Karpas-422 (cell line): ENCODE measurements around the gene LRRC8D. TPM values are rescaled to one million over a fixed set of nuclear protein-coding genes. Genes with fewer than 3 reads are reported as not detected.

ENCODE experiments used
- DNase-seq: peaks from one replicate; pipeline ENCODE4 v3.0.0-alpha.2; 2015
- H2AFZ ChIP-seq: fragments of 200-600 bp; sonication (generic); 2 replicates; pipeline ENCODE4 v1.6.1; 2014; ENCODE audit warnings: antibody characterized with exemption, low read length, mixed read lengths
- H3K27ac ChIP-seq: fragments of 200-600 bp; sonication (generic); 2 replicates; pipeline ENCODE4 v1.5.1; 2014; ENCODE audit warnings: mild to moderate bottlenecking, low read length, moderate library complexity
- H3K27me3 ChIP-seq: fragments of 200-600 bp; sonication (generic); 2 replicates; pipeline ENCODE4 v1.6.1; 2014; ENCODE audit warnings: low read length, mixed read lengths
- H3K36me3 ChIP-seq: fragments of 200-600 bp; sonication (generic); 2 replicates; pipeline ENCODE4 v1.6.1; 2014; ENCODE audit warnings: low read length, mixed read lengths; ENCODE audit not compliant: insufficient read depth
- H3K4me1 ChIP-seq: fragments of 200-600 bp; sonication (generic); 2 replicates; pipeline ENCODE4 v1.6.1; 2014; ENCODE audit warnings: mild to moderate bottlenecking, low read length, mixed read lengths
- H3K4me2 ChIP-seq: fragments of 200-600 bp; sonication (generic); 2 replicates; pipeline ENCODE4 v1.6.1; 2014; ENCODE audit warnings: low read length, low read depth, mild to moderate bottlenecking; ENCODE audit not compliant: poor library complexity, severe bottlenecking
- H3K4me3 ChIP-seq: fragments of 200-600 bp; sonication (generic); 2 replicates; pipeline ENCODE4 v1.5.1; 2014; ENCODE audit warnings: mild to moderate bottlenecking, antibody characterized with exemption, low read length, mixed read lengths
- H3K79me2 ChIP-seq: fragments of 200-600 bp; sonication (generic); 2 replicates; pipeline ENCODE4 v1.6.1; 2014; ENCODE audit warnings: mild to moderate bottlenecking, low read length, mixed read lengths
- H3K9ac ChIP-seq: fragments of 200-600 bp; sonication (generic); 2 replicates; pipeline ENCODE4 v1.6.0; 2014; ENCODE audit warnings: low read length
- H3K9me2 ChIP-seq: fragments of 200-600 bp; sonication (generic), shearing (Covaris generic); replicated peaks from 2 replicates; pipeline ENCODE4 v1.6.0; 2014; ENCODE audit warnings: mild to moderate bottlenecking, low read length, moderate library complexity; ENCODE audit not compliant: insufficient read depth
- H3K9me3 ChIP-seq: fragments of 300-700, 200-600 bp; sonication (generic); 2 replicates; pipeline ENCODE4 v1.6.1; 2014; ENCODE audit warnings: low read length, mixed read lengths
- H4K20me1 ChIP-seq: fragments of 200-600 bp; sonication (generic); 2 replicates; pipeline ENCODE4 v1.6.1; 2014; ENCODE audit warnings: mild to moderate bottlenecking, antibody characterized with exemption, low read length, low read depth; ENCODE audit not compliant: insufficient read depth
- total RNA-seq: library from RNA; depleted of rRNA; stranded (reverse); fragments of >200 nt; shearing (Covaris generic); gene quantifications from 2 replicates; pipeline ENCODE4 v1.2.3, GENCODE V29; 2014; ENCODE audit warnings: low replicate concordance

The LRRC8D gene
- total RNA-seq, 1 experiment from 2014 or later = 48.9 TPM

- H2AFZ ChIP-seq = no peak overlapping the region
- peaks cover 92% of the 10 kb centered on the region for H3K79me2 ChIP-seq
- H3K4me2 ChIP-seq = peak overlapping the region; percentile 82
- no peak overlapping the region for H3K4me3 ChIP-seq
- H3K9me3 ChIP-seq = no peaks in the 10 kb centered on the region
- H3K9ac ChIP-seq = no peak overlapping the region
- H3K27ac ChIP-seq = peak overlapping the region; percentile 97
- H3K36me3 ChIP-seq = 0 out of 2 replicates have a peak, but pooled peaks cover 4% of the 10 kb centered on the region
- no peaks in the 10 kb centered on the region for H3K9me2 ChIP-seq
- DNase-seq = peak; percentile 57
- no peaks in the 10 kb centered on the region for H4K20me1 ChIP-seq
- no peaks in the 10 kb centered on the region for H3K27me3 ChIP-seq
- H3K4me1 ChIP-seq = peaks cover 86% of the 10 kb centered on the region
Measured at GRCh38 chr1:89907727-89908212, 86.9 kb downstream of the LRRC8D start.

- no peak overlapping the region for H3K4me3 ChIP-seq
- H3K27me3 ChIP-seq = no peaks in the 10 kb centered on the region
- H3K4me2 ChIP-seq = peak overlapping the region; percentile 82
- 0 out of 2 replicates have a peak, but pooled peaks cover 4% of the 10 kb centered on the region for H3K36me3 ChIP-seq
- peak overlapping the region; percentile 97 for H3K27ac ChIP-seq
- H3K79me2 ChIP-seq = peaks cover 92% of the 10 kb centered on the region
- no peaks in the 10 kb centered on the region for H3K9me2 ChIP-seq
- no peaks in the 10 kb centered on the region for H4K20me1 ChIP-seq
- no peaks in the 10 kb centered on the region for H3K9me3 ChIP-seq
- DNase-seq = no peak
- peaks cover 86% of the 10 kb centered on the region for H3K4me1 ChIP-seq
- H3K9ac ChIP-seq = peak overlapping the region; percentile 18
- no peak overlapping the region for H2AFZ ChIP-seq
Measured at GRCh38 chr1:89908273-89908671, 87.4 kb downstream of the LRRC8D start.

- Histone ChIP-seq H4K20me1 (no peaks in the 10 kb centered on the region), H3K9ac (peak overlapping the region; percentile 18), H3K4me2 (peak overlapping the region; percentile 82), H3K4me3 (no peak overlapping the region), H3K27ac (peak overlapping the region; percentile 97), H3K79me2 (peaks cover 92% of the 10 kb centered on the region), H3K27me3 (no peaks in the 10 kb centered on the region), H3K4me1 (peaks cover 86% of the 10 kb centered on the region), H3K9me2 (no peaks in the 10 kb centered on the region), H2AFZ (no peak overlapping the region), H3K9me3 (no peaks in the 10 kb centered on the region), H3K36me3 (0 out of 2 replicates have a peak, but pooled peaks cover 4% of the 10 kb centered on the region)
- no peak for DNase-seq
Measured at GRCh38 chr1:89908672-89909436, 88.0 kb downstream of the LRRC8D start.

DNA sequence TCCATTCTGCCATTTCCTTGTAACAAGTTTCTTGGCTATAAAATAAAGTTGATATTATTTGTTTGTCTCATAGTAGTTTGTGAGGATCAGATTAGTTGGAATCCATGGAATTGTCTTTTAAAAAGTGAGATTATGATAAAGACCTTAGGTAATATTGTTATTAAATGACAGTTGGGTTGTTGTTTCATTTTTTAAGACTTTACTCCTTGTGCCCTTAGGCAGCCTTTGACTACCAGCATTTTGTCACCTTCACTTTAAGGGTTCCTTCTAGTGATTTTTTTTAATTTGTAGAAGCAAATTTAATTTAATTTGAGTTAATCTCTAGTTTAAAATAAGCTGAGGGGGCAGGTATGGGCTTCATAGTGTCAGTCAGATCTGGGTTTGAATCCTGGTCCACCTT, 89.4 kb downstream of the LRRC8D start:
- Histone ChIP-seq H2AFZ (no peak overlapping the region), H3K9me2 (no peaks in the 10 kb centered on the region), H3K9me3 (no peaks in the 10 kb centered on the region), H3K9ac (no peak overlapping the region), H3K27me3 (no peaks in the 10 kb centered on the region), H3K79me2 (peaks cover 92% of the 10 kb centered on the region), H3K4me2 (no peak overlapping the region), H3K4me3 (no peak overlapping the region), H4K20me1 (no peaks in the 10 kb centered on the region), H3K4me1 (peaks cover 86% of the 10 kb centered on the region), H3K36me3 (0 out of 2 replicates have a peak, but pooled peaks cover 4% of the 10 kb centered on the region), H3K27ac (peak overlapping the region; percentile 34)
- DNase-seq = no peak

DNA sequence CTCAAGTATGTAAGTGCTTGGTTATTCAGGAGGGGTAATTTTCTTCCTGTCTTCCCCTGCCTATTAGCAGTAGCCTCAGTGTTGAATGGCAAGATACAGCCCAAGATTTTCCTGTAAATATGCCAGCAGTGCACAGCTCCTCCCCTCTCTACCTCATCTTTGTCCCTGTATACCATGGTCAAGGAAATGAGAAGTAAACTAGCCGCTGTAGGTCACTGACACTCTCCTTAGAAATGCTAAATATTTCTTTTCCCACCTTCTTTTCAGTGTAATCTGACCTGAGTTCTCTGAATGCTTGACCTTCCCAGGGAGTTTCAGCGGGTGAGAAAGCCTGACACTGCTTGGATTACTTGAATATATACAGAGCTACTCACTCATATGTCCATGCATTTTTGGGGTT, 89.9 kb downstream of the LRRC8D start:
- Histone ChIP-seq H3K9me2 (no peaks in the 10 kb centered on the region), H3K4me3 (no peak overlapping the region), H3K36me3 (0 out of 2 replicates have a peak, but pooled peaks cover 4% of the 10 kb centered on the region), H3K4me2 (no peak overlapping the region), H3K27ac (peak overlapping the region; percentile 34; the same call in 1 of the 2 replicates), H4K20me1 (no peaks in the 10 kb centered on the region), H3K4me1 (peaks cover 86% of the 10 kb centered on the region), H2AFZ (no peak overlapping the region), H3K9me3 (no peaks in the 10 kb centered on the region), H3K27me3 (no peaks in the 10 kb centered on the region), H3K79me2 (peaks cover 92% of the 10 kb centered on the region), H3K9ac (no peak overlapping the region)
- DNase-seq = no peak

DNA sequence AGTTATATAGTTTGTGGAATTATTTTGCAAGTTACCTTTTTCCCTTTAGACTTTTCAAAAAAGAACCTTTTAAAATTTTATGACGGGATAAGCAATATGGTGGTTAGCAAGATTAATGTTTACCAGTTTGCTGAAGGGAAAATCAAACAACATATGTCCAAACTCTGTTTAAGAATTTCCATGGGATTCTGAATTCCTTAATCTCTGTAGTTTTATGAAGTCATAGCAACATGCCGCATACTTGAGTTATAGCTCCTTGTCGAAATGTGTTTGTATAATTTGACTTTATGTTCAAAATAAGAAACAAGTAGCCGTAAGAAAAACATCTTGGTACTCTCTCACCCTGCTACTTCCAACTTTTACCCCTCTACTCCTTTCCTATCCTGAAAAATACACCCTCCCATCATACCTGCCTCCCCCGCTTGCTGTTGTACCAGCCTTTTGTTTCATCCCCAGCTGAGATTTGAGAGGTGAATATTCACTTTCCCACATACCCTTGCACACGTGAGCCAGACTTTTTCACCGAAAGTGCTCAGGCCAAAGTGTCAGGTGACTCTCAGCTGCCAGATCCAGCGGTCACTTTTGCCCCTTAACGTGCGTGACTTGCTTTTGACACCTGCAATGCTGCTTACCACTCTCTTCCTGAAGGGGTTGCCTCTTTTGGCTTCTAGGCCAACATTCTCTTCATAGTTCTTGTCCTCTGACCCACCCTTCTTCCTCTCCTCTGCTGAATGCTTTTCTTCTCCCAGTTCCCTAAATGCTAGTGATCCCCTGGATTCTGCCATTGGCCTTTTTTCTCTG, 90.6 kb downstream of the LRRC8D start:
- Histone ChIP-seq H3K79me2 (peaks cover 92% of the 10 kb centered on the region), H3K4me3 (no peak overlapping the region), H3K9me3 (no peaks in the 10 kb centered on the region), H3K9me2 (no peaks in the 10 kb centered on the region), H2AFZ (no peak overlapping the region), H4K20me1 (no peaks in the 10 kb centered on the region), H3K4me1 (peaks cover 86% of the 10 kb centered on the region), H3K36me3 (0 out of 2 replicates have a peak, but pooled peaks cover 4% of the 10 kb centered on the region), H3K27ac (no peak overlapping the region; the same call in 1 of the 2 replicates), H3K4me2 (no peak overlapping the region), H3K9ac (no peak overlapping the region), H3K27me3 (no peaks in the 10 kb centered on the region)
- DNase-seq = no peak

DNA sequence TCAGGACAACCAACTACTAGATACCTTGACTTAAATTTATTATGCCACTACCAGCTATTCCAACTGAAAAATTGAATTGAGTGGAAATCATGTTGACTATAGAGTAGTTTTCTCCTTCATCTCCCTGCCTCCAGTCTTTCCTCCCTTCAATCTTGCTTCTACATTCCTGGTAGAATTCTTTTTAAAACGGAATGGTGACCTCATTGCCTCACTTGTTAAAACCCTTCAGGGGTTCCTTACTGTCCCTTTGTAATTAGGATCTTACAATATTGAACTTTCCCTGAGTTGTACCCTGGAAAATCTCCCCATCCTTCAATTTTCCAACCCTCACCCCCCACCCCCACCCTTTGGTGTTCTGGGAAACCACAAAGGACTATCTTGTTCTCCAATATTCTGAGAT, 91.2 kb downstream of the LRRC8D start:
- DNase-seq = no peak
- H2AFZ ChIP-seq = no peak overlapping the region
- no peaks in the 10 kb centered on the region for H3K27me3 ChIP-seq
- peak overlapping the region; percentile 60 for H3K27ac ChIP-seq
- no peak overlapping the region for H3K4me2 ChIP-seq
- H3K79me2 ChIP-seq = peaks cover 95% of the 10 kb centered on the region
- H3K4me1 ChIP-seq = peaks cover 86% of the 10 kb centered on the region
- no peaks in the 10 kb centered on the region for H4K20me1 ChIP-seq
- H3K36me3 ChIP-seq = 0 out of 2 replicates have a peak, but pooled peaks cover 4% of the 10 kb centered on the region
- H3K9ac ChIP-seq = no peak overlapping the region
- H3K4me3 ChIP-seq = no peak overlapping the region
- no peaks in the 10 kb centered on the region for H3K9me2 ChIP-seq
- H3K9me3 ChIP-seq = no peaks in the 10 kb centered on the region
